ENCODE data around the gene MAGEB17.
"Not testable (repeated sequence)": the region's sequence is repeated elsewhere in the genome, so short reads cannot be mapped to it uniquely, and the experiment has no call there.

MAGEB17 gene

DNA sequence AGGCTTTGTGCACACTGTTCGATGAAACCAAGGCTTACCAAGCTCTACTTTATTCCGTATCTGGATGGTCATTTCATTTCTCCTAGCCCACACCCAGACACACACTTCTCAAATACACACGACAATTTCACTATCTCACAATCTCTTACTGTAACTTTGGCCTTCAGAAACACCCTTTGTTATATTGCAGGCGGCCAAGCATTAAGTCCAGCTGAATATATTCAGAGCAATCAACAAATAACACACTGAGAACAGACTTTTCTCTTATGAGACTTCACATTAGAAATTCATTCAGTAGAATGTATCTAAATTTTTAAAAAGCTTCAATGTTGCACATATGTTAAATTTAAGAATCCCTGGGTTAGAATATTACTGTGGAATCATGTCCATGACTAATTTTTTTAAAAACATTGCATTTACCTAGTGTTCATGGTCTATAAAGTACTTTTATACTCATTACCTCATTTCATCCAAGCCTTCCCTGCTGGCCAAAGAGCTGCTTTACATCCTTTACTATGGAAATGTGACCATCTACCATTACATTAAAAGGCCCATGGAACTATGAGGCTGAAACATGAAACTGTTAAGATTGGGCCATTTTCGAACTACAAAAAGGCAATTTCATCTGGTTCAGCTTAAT, 10.5 kb upstream of the MAGEB17 start:
- no peak for DNase-seq (ENCODE audit: low read depth)

- DNase-seq (ENCODE audit: low read depth) = no peak
Measured at GRCh38 chrX:16160729-16161128, 6.6 kb upstream of the MAGEB17 start.

DNA sequence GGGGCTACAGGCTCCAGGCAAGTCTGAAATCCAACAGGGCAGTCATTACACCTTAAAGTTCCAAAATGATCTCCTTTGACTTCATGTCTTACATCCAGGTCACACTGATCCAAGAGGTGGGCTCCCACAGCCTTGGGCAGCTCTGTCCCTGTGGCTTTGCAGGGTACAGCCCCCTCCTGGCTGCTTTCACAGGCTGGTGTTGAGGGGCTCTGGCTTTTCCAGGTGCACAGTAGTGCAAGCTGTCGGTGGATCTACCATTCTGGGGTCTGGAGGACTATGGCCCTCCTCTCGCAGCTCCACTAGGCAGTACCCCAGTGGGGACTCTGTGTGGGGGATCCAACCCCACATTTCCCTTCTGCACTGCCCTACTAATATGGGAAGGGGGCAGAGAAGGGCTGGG, 6.1 kb upstream of the MAGEB17 start:
- DNase-seq (ENCODE audit: low read depth) = not testable (repeated sequence)

DNA sequence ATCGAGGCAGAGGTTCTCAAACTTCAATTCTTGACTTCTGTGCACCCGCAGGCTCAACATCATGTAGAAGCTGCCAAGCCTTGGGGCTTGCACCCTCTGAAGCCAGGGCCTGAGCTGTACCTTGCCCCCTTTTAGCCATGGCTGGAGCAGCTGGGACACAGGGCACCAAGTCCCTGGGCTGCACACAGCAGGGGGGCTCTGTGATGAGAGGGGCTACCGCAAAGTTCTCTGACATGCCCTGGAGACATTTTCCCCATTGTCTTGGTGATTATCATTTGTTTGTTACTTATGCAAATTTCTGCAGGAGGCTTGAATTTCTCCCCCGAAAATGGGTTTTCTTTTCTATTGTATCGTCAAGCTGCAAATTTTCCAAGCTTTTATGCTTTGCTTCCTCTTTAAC, 4.9 kb upstream of the MAGEB17 start:
- no peak for DNase-seq (ENCODE audit: low read depth)

DNA sequence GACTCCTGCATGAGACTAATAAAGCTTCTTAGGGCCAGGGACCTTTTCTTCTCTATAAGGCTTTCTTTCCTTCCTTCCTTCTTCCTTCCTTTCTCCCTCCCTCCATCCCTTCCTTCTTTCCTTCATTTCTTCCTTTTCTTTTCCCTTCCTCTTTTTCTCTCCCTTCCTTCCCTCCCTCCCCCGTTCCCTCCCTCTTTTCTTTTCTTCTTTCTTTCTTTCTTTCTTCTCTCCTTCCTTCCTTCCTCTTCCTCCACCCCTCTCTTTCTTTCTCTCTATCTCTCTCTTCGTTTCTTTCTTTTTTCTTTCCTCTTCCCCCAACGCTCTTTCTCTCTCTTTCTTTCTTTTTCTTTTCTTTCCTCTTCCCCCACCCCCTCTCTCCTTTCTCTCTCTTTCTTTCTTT, 2.5 kb upstream of the MAGEB17 start:
- DNase-seq (ENCODE audit: low read depth) = no peak

GRCh38 chrX:16171039-16171438, 3.8 kb downstream of the MAGEB17 start:
- DNase-seq (ENCODE audit: low read depth) = no peak

DNA sequence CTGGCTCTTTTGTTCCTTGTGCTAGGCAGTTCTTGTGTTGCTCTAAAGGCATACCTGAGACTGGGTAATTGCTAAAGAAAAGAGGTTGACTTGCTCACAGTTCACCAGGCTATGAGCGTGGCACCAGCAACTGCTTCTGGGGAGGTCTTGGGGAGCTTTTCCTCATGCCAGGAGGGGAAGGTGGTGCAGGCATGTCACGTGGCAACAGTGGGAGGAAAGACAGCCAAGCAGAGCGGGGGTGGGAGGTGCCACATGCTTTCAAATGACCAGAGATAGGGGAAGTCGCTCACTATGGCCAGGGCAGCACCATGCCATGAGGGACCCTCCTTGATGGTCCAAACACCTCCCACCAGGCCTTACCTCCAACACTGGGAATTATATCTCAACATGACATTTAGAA, 4.7 kb downstream of the MAGEB17 start:
- no peak for DNase-seq (ENCODE audit: low read depth)

- no peak for DNase-seq (ENCODE audit: low read depth)
Measured at GRCh38 chrX:16172391-16172790, 5.1 kb downstream of the MAGEB17 start.

DNA sequence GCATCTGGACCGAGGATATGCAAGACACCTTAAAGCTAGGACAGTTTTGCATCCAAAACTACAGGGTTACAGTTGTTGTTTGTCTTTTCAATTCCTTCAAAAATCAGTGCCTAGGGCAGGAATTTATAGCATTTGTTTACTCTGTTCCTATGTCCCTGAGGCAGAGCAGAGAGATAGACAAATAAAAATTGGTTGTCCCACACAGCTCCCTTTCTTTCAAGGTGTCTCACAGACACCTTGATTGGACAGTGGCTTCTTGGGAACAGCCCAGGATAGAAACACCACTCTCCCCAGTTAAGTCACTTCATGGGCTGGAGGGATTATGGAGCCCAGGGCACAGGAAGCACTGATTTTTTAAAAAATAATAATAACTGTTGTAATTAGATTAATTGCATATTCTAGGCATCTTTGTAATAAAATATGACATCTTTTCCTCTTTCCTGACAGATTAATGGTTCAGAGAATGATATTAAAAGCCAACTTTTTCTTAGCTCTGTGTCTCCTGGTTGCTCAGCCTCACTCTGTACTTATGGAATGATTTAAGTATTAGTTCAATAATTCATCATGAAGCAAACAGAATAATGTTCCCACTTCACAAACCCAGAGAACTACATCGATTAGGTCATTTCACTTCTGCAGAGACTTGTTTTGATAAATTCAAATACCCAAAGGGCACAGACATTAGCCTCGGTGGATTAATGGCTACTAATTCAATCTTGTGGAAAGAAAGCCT, 8.2 kb downstream of the MAGEB17 start:
- no peak for DNase-seq (ENCODE audit: low read depth)

DNA sequence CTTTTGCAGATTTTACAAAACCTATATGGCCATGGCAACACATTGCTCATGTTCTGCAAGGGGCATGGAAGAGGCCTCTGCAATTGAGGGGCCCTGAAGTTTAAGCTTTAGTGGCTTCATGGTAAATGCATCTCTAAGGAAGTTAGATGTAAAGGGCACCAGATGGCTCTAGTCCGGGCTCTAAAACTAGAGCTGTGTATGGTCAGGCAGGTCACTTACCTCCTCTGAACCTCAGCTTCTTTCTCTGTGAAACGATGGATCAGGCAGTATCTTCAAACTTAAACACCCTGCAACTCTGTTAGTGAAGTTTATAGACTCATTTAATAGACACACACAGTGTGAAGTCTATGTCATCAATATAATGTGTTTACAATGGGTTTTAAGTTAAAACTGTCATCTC, 10.0 kb downstream of the MAGEB17 start:
- no peak for DNase-seq (ENCODE audit: low read depth)

- DNase-seq (ENCODE audit: low read depth) = not testable (repeated sequence)
Measured at GRCh38 chrX:16183843-16184242, 16.6 kb downstream of the MAGEB17 start.

- no peak for DNase-seq (ENCODE audit: low read depth)
Measured at GRCh38 chrX:16185725-16186136, 18.4 kb downstream of the MAGEB17 start.

- DNase-seq (ENCODE audit: low read depth) = no peak
Measured at GRCh38 chrX:16186380-16187007, 19.2 kb downstream of the MAGEB17 start.

- no peak for DNase-seq (ENCODE audit: low read depth)
Measured at GRCh38 chrX:16187024-16187760, 19.9 kb downstream of the MAGEB17 start.

- DNase-seq (ENCODE audit: low read depth) = no peak
Measured at GRCh38 chrX:16188687-16189086, 21.4 kb downstream of the MAGEB17 start.

DNA sequence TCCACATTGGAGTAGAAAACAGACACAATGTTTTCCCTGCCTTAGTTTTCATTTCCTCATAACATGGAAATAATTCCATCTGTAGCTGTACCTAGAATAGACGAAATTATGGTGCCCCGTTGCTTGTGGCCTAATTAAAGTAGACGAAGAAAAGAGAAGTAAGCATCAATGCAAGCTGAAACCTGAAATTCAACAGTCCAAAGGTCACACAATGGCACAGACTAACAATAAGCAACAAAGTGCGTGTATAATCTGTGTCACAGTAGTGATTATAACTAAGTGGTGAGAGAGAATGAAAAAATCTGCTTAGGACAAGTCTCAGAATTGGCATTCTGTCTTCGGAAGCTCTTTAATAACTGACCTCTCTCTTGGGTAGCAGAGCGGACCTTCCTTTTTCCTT, 24.3 kb downstream of the MAGEB17 start:
- DNase-seq (ENCODE audit: low read depth) = no peak

GRCh38 chrX:16196829-16197228, 29.5 kb downstream of the MAGEB17 start:
- no peak for DNase-seq (ENCODE audit: low read depth)

DNA sequence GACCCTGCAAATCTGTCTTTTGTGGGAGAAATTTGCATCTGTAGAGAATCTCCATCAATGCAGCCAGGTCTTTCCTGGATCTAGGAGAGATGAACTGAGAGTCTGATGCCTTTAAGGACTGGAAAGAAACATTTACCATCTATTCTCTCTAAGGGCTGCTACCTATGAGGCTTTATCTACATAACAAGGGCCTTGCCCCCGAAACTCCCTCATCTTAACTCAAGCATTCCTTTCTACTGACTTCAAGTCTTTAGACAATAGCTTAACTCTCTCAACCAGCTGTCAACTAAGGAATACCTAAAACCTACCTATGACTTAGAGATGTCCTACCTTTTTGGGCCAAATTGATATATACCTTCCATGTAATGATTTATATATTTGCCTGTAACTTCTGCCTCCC, 32.1 kb downstream of the MAGEB17 start:
- DNase-seq (ENCODE audit: low read depth) = no peak

DNA sequence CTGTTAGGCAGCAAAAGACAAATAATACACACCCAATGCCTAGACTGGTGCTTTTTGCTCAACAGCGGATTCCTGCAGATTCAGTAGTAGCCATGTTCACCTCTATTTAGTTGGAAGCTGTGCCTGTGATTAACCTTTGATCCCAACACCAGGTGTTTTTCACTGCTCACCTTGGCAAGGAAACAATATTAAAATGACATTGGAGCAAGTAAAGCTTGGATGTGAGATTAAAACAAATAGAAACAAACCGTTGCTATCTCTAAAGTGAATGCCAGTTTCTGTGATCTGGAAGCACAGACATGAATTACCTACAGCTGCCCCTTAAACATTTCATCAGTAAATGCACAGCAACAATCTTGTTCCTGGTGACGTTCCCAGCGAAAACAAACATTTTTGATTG, 35.7 kb downstream of the MAGEB17 start:
- no peak for DNase-seq (ENCODE audit: low read depth)

GRCh38 chrX:16204538-16204937, 37.3 kb downstream of the MAGEB17 start:
- DNase-seq (ENCODE audit: low read depth) = no peak

GRCh38 chrX:16205840-16206239, 38.6 kb downstream of the MAGEB17 start:
- no peak for DNase-seq (ENCODE audit: low read depth)

GRCh38 chrX:16207634-16208033, 40.4 kb downstream of the MAGEB17 start:
- DNase-seq (ENCODE audit: low read depth) = no peak

DNA sequence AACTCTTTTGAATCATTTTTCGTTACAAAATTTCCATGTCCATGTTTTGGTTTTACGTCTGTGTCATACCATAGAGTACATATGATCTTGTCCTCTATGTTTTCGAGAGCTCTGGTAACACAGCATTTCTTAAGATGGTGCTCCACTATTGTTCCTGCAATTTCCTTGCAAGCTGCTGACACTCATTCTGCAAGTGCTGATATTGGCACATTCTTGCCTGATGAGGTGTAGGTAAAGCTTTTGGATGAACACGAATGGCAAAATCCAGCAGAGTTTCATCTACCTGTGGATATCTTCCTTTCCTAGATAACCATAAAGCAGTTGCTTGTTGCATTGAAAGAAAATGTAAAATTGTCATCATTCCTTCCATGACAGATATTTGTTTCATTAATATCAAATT, 41.3 kb downstream of the MAGEB17 start:
- no peak for DNase-seq (ENCODE audit: low read depth)

All from activated T-cell treated with anti-CD3 and anti-CD28 coated beads for 1 hour (primary cell).